CD8-positive, alpha-beta memory T cell (primary cell): ENCODE data around the gene TRAF6. TPM values are rescaled to one million over a fixed set of nuclear protein-coding genes. Genes with fewer than 3 reads are reported as not detected.
"Not testable (repeated sequence)": the region's sequence is repeated elsewhere in the genome, so short reads cannot be mapped to it uniquely, and the experiment has no call there.

ENCODE experiments used
- CTCF ChIA-PET: fragments of 350-600 bp; sonication (Branson Sonifier 250); formaldehyde crosslinking; loops from one replicate; lab custom pipeline; 2021; ENCODE audit warnings: antibody characterized with exemption; lab: Charles Lee
- POLR2A ChIA-PET: fragments of 350-600 bp; sonication (Branson Sonifier 250); formaldehyde crosslinking; loops from one replicate; lab custom pipeline; 2021; ENCODE audit warnings: antibody characterized with exemption; lab: Charles Lee
- DNase-seq, 5 donors: peaks; one replicate each; pipeline versions ENCODE4 v3.0.0 to v3.0.0-alpha.2; 2020 to 2022; ENCODE audit warnings: mixed read lengths in 1 of 5
- H3K27ac ChIP-seq: one replicate; pipeline ENCODE4 v1.7.0; 2013; ENCODE audit warnings: low read depth, mild to moderate bottlenecking, low read length, moderate library complexity
- H3K27me3 ChIP-seq: 2 replicates; pipeline ENCODE4 v1.7.0; 2013; ENCODE audit warnings: low read length, mild to moderate bottlenecking; ENCODE audit not compliant: insufficient read depth, poor library complexity, severe bottlenecking
- H3K36me3 ChIP-seq: 2 replicates; pipeline ENCODE4 v1.7.0; 2013; ENCODE audit warnings: mild to moderate bottlenecking, low read length, moderate library complexity; ENCODE audit not compliant: insufficient read depth
- H3K4me1 ChIP-seq: 2 replicates; pipeline ENCODE4 v1.7.0; 2013; ENCODE audit warnings: mild to moderate bottlenecking, low read length, moderate library complexity; ENCODE audit not compliant: insufficient read depth
- H3K4me3 ChIP-seq: 2 replicates; pipeline ENCODE4 v1.7.0; 2013; ENCODE audit warnings: mild to moderate bottlenecking, low read length
- H3K9me3 ChIP-seq: 2 replicates; pipeline ENCODE4 v1.7.0; 2013; ENCODE audit warnings: mild to moderate bottlenecking, low read length
- H3K27ac Mint-ChIP-seq, 8 donors: one replicate each; pipeline ENCODE4 v1.8.0; 2020 to 2021; ENCODE audit warnings: mixed read lengths in 8 of 8, mild to moderate bottlenecking in 6 of 8, inconsistent platforms in 3 of 8, moderate library complexity in 3 of 8
- H3K27me3 Mint-ChIP-seq, 2 donors: one replicate each; pipeline ENCODE4 v1.8.0; 2020 to 2021; ENCODE audit warnings: mixed read lengths in 2 of 2, mild to moderate bottlenecking in 1 of 2, moderate library complexity in 1 of 2
- H3K36me3 Mint-ChIP-seq, 3 donors: one replicate each; pipeline ENCODE4 v1.8.0; 2020 to 2021; ENCODE audit warnings: mixed read lengths in 3 of 3, inconsistent platforms in 1 of 3, mild to moderate bottlenecking in 1 of 3
- H3K4me1 Mint-ChIP-seq, 3 donors: one replicate each; pipeline ENCODE4 v1.8.0; 2020 to 2021; ENCODE audit warnings: mixed read lengths in 3 of 3, inconsistent platforms in 1 of 3, mild to moderate bottlenecking in 1 of 3
- H3K4me3 Mint-ChIP-seq, 7 donors: one replicate each; pipeline ENCODE4 v1.8.0; 2020 to 2021; ENCODE audit warnings: mixed read lengths in 7 of 7, mild to moderate bottlenecking in 6 of 7, moderate library complexity in 4 of 7, inconsistent platforms in 2 of 7
- H3K9me3 Mint-ChIP-seq, 5 donors: one replicate each; pipeline ENCODE4 v1.8.0; 2020 to 2022; ENCODE audit warnings: mixed read lengths in 5 of 5, mild to moderate bottlenecking in 3 of 5, moderate library complexity in 2 of 5, inconsistent platforms in 1 of 5
- polyA plus RNA-seq: library from polyadenylated mRNA; unstranded; fragments of 300-500 nt; fragmentation: Illumina TruSeq; gene quantifications from one replicate; pipeline ENCODE4 v1.2.3, GENCODE V29; 2021
- total RNA-seq, 2 experiments: library from RNA; stranded (reverse); gene quantifications; one replicate each; pipeline ENCODE4 v1.2.3, GENCODE V29; 2021

The TRAF6 gene
- total and polyA plus RNA-seq, 3 experiments from 2014 or later, result 12.7 to 16.6 (median 14.4) TPM

DNA sequence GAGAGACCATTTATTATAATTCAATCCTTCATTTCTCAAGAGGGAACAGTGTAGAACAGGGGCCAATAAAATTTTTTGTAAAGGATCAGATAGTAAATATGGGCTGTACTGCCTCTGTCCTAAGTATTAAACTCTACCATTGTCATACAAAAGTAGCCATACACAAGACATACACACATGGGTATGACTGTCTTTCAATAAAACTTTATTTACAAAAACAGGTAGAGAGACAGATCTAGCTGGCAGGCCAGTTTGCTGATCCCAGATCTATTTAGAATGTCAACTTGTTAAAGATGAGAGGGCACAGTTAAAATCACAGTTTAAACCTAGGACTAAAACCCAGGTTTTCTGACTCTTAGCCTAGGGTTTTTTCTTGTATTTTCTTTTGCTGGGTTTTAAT lies 16.7 kb downstream of the TRAF6 start:
- Mint-ChIP-seq H3K36me3 (peaks cover 4 to 78% (median 25%) of the 10 kb centered on the region in 3 donors), H3K9me3 (no peaks in the 10 kb centered on the region), H3K4me1 (peaks cover 16 to 28% (median 21%) of the 10 kb centered on the region in 3 donors), H3K27ac (peak overlapping the region in 4 of 8 donors; percentile 2 to 82 (median 51)), H3K4me3 (no peak overlapping the region), H3K27me3 (no peaks in the 10 kb centered on the region)
- Histone ChIP-seq H3K27ac (no peak overlapping the region), H3K27me3 (no peaks in the 10 kb centered on the region), H3K9me3 (no peaks in the 10 kb centered on the region), H3K4me1 (peaks cover 4% of the 10 kb centered on the region), H3K36me3 (peaks cover 31% of the 10 kb centered on the region), H3K4me3 (no peak overlapping the region)
- POLR2A ChIA-PET, result interaction anchor here (0.6 to 1.4 kb wide), 2 partner anchors 10 to 141 kb away, joined by 3 to 4 read pairs; no protein-coding TSS in a partner anchor
- CTCF ChIA-PET, result interaction anchor here (0.7 to 2.9 kb wide), 27 partner anchors 9 to 878 kb away, joined by 3 to 33 read pairs (median 4); partner anchors contain the start of gene TRAF6
- DNase-seq, result no peak

DNA sequence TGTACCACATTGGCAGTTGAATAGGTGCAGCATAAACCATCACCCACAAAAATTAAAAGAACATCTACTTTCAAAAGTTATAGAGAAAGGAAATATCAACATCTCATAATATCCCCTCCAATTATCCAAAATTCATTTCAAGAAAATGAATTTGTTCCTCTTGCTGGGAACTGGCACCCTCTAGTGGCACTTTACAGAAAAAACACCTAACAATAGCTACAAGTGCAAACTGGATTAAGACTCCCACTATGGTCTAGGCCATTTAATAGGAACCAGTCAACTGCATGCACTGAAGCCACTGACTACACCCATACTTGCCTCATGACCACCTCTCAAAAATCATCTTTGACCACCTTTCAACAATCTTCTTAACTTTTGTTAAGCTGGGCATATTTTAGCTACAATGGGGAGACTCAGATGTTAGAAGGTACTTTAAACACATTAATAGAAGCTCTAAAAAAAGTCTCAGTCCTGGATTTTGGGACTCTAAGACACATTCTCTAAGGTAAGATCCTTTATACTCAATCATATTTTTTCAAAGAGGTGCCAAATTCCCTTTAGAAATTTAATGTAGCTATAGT lies 17.3 kb downstream of the TRAF6 start:
- Mint-ChIP-seq H3K9me3 (no peaks in the 10 kb centered on the region), H3K4me1 (peaks cover 19 to 34% (median 26%) of the 10 kb centered on the region in 3 donors), H3K4me3 (no peak overlapping the region), H3K36me3 (peaks cover 4 to 74% (median 25%) of the 10 kb centered on the region in 3 donors), H3K27me3 (no peaks in the 10 kb centered on the region), H3K27ac (peak overlapping the region in 5 of 8 donors; percentile 2 to 82 (median 12))
- H3K9me3 ChIP-seq, result no peaks in the 10 kb centered on the region
- DNase-seq, result peak in 4 of 5 donors; percentile 15 to 51 (median 36)
- peaks cover 8% of the 10 kb centered on the region for H3K4me1 ChIP-seq
- no peaks in the 10 kb centered on the region for H3K27me3 ChIP-seq
- H3K36me3 ChIP-seq, result peaks cover 26% of the 10 kb centered on the region
- no peak overlapping the region for H3K27ac ChIP-seq
- CTCF ChIA-PET, result interaction anchor here (0.6 to 2.9 kb wide), 28 partner anchors 9 to 877 kb away, joined by 3 to 33 read pairs (median 4); partner anchors contain the start of gene TRAF6
- POLR2A ChIA-PET, result interaction anchor here (0.6 to 1.4 kb wide), 3 partner anchors 10 to 140 kb away, joined by 3 to 4 read pairs (median 3); no protein-coding TSS in a partner anchor
- H3K4me3 ChIP-seq, result no peak overlapping the region

DNA sequence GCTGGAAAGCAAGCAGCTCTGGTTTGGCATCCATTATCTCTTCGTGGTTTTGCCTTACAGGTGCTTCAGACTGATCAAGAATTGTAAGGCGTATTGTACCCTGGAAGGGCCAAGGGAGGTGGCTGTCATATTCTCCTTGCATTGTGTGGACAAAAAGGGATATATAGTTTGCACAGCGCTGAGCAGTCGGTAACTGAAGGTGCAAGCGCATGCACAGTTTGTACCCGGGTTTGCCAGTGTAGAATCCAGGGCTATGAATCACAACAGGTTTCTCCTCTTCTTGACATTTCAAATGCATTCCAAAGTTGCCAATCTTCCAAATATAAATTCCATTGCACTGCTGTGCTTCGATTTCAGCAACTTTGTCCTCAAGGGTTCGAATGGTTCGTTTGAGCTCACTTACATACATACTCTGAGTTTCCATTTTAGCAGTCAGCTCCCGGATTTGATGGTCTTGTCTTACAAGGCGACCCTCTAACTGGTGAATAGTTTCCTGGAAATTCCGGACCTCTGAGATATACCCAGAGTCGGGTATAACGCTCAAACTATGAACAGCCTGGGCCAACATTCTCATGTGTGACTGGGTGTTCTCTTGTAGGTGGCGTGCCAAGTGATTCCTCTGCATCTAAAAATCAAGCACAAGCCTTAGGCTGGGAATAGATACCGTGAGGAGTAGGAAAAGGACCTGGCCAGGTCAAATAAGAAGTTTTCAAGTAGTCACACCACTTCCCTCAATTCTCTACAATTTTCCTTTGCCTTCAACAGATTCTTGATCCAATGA lies 19.9 kb downstream of the TRAF6 start:
- Histone ChIP-seq H3K4me1 (peaks cover 14% of the 10 kb centered on the region), H3K27me3 (no peaks in the 10 kb centered on the region), H3K27ac (no peak overlapping the region), H3K9me3 (no peaks in the 10 kb centered on the region), H3K4me3 (no peak overlapping the region), H3K36me3 (peaks cover 17% of the 10 kb centered on the region)
- Mint-ChIP-seq H3K27me3 (no peaks in the 10 kb centered on the region), H3K4me3 (no peak overlapping the region), H3K27ac (peak overlapping the region in 1 of 8 donors; percentile 65), H3K9me3 (no peaks in the 10 kb centered on the region), H3K36me3 (peaks cover 4 to 80% (median 21%) of the 10 kb centered on the region in 3 donors), H3K4me1 (peaks cover 28 to 43% (median 36%) of the 10 kb centered on the region in 3 donors)
- ChIA-PET CTCF (interaction anchor here (3.3 kb wide), 1 partner anchor 137 kb away, joined by 9 read pairs; no protein-coding TSS in a partner anchor), POLR2A (no interaction called here)
- no peak for DNase-seq

DNA sequence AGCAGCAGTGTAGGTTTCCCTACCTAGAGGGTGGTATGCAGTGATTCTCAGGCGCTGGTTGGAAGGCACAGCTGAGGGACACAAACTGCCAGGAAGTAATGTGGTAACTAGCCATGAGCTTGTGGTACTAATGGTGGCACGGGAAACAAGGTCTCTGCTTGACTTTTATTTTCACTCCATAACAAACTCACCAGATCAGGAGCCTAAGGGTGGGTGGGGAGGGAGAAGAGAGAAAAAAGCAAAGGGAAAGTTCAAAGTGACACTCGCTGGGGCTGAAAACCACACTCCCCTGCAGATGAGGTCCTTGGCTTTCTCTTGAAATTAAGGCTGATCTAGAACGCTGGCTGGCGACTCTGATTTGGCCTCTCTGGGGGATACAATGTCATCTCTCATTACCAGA lies 22.0 kb downstream of the TRAF6 start:
- Mint-ChIP-seq H3K36me3 (peaks cover 7 to 81% (median 24%) of the 10 kb centered on the region in 3 donors), H3K27me3 (no peaks in the 10 kb centered on the region), H3K4me1 (peaks cover 28 to 53% (median 47%) of the 10 kb centered on the region in 3 donors), H3K27ac (peak overlapping the region in 7 of 8 donors; percentile 44 to 85 (median 60)), H3K9me3 (peaks cover 0 to 2% (median 0%) of the 10 kb centered on the region in 5 donors), H3K4me3 (peak overlapping the region in 1 of 7 donors; percentile 49)
- ChIA-PET POLR2A (interaction anchor here (0.6 to 1.2 kb wide), 2 partner anchors 9 to 154 kb away, joined by 3 read pairs; no protein-coding TSS in a partner anchor), CTCF (interaction anchor here (0.8 to 3.3 kb wide), 6 partner anchors 10 to 666 kb away, joined by 3 to 9 read pairs (median 4); no protein-coding TSS in a partner anchor)
- peaks cover 14% of the 10 kb centered on the region for H3K4me1 ChIP-seq
- H3K27me3 ChIP-seq, result no peaks in the 10 kb centered on the region
- H3K4me3 ChIP-seq, result no peak overlapping the region
- no peak for DNase-seq
- H3K27ac ChIP-seq, result no peak overlapping the region
- no peaks in the 10 kb centered on the region for H3K9me3 ChIP-seq
- peaks cover 17% of the 10 kb centered on the region for H3K36me3 ChIP-seq

DNA sequence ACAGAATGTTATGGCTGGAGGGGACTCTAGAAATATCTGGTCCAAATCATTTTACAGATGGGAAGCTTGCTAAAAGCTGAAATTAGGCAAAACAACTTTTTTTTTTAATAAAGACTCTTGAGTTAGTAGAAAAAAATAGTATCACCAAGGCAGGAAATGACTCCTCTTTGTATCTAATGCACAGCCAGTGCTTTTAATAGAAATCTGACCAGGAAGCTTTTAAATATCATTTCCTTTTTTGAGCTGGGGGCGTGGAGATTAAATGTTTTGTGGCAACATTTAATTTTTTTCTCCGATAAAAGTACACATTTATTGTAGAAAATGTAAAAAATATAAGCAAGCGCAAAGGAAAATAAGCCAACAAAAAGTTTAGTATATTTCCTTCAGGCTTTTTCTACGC lies 22.5 kb downstream of the TRAF6 start:
- POLR2A ChIA-PET, result interaction anchor here (1.2 kb wide), 1 partner anchor 154 kb away, joined by 3 read pairs; no protein-coding TSS in a partner anchor
- H3K27ac Mint-ChIP-seq, result peak overlapping the region in 6 of 8 donors; percentile 31 to 84 (median 46)
- H3K36me3 ChIP-seq, result peaks cover 17% of the 10 kb centered on the region

DNA sequence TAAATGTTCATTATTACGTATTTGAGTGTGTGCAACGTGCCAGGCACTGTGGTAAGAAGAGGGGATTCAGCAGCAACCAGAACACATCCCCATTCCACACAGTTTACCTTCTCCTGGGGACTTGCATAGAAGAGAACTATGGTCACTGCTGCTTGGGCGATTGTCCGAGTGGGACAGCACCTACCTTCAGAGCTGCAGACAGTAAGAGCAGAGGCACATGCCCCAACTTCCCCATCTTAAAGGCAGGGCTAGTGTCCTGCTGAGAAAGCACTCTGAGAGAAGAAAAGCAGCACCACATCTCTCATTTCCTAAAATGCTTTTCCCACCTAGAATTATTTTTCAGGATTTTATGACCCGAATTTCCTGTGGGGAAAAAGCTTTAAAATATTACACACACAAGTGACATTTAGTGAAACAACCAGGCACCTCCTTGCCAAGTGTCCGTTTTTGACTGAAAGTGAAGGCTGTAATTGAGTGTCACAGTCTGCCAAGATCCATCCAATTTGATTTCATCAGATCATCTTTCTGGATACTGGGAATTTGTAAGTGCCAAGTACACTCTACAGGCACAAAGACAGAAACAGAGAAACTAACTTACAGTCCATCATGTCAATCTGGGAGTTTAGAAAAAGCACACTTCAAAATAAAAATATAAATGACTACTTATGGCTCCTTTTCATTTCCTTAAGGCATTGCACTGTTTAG lies 24.6 kb downstream of the TRAF6 start:
- Mint-ChIP-seq H3K27ac (peak overlapping the region in 2 of 8 donors; percentile 29 to 41), H3K27me3 (no peaks in the 10 kb centered on the region), H3K4me1 (peaks cover 22 to 45% (median 41%) of the 10 kb centered on the region in 3 donors), H3K36me3 (peaks cover 8 to 61% (median 8%) of the 10 kb centered on the region in 3 donors), H3K9me3 (peaks cover 0 to 3% (median 0%) of the 10 kb centered on the region in 5 donors), H3K4me3 (no peak overlapping the region)
- ChIA-PET POLR2A (no interaction called here), CTCF (no interaction called here)
- H3K27ac ChIP-seq, result no peak overlapping the region
- no peak overlapping the region for H3K4me3 ChIP-seq
- H3K9me3 ChIP-seq, result no peaks in the 10 kb centered on the region
- H3K27me3 ChIP-seq, result no peaks in the 10 kb centered on the region
- peaks cover 9% of the 10 kb centered on the region for H3K36me3 ChIP-seq
- peaks cover 14% of the 10 kb centered on the region for H3K4me1 ChIP-seq
- DNase-seq, result no peak

More for the DNA sequence above, 22.5 kb downstream of the TRAF6 start:
- peaks cover 0 to 3% (median 0%) of the 10 kb centered on the region in 5 donors for H3K9me3 Mint-ChIP-seq
- Histone ChIP-seq H3K27ac (no peak overlapping the region), H3K27me3 (no peaks in the 10 kb centered on the region), H3K9me3 (no peaks in the 10 kb centered on the region), H3K4me3 (no peak overlapping the region), H3K4me1 (peaks cover 14% of the 10 kb centered on the region)
- peak overlapping the region in 3 of 7 donors; percentile 8 to 43 (median 35) for H3K4me3 Mint-ChIP-seq
- H3K36me3 Mint-ChIP-seq, result peaks cover 8 to 77% (median 21%) of the 10 kb centered on the region in 3 donors
- H3K4me1 Mint-ChIP-seq, result peaks cover 27 to 50% (median 46%) of the 10 kb centered on the region in 3 donors
- H3K27me3 Mint-ChIP-seq, result no peaks in the 10 kb centered on the region
- no peak for DNase-seq
- CTCF ChIA-PET, result interaction anchor here (0.8 to 3.3 kb wide), 6 partner anchors 9 to 666 kb away, joined by 3 to 9 read pairs (median 4); no protein-coding TSS in a partner anchor

DNA sequence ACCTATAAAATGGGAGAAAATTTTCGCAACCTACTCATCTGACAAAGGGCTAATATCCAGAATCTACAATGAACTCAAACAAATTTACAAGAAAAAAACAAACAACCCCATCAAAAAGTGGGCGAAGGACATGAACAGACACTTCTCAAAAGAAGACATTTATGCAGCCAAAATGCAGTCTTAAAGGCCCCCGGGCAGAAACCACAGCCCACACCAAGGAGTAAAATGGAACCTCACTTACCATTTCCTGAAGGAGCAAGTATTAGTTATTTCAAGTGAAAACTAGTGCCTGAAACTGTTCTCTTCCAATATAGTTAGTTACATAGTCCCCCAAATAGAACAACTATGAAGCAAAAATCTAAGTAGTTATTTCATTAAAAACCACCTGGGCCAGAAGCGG lies 27.0 kb downstream of the TRAF6 start:
- DNase-seq, H3K9me3 Mint-ChIP-seq, H3K27me3 ChIP-seq, H3K4me3 ChIP-seq, H3K9me3 ChIP-seq, H3K27ac ChIP-seq, POLR2A ChIA-PET, CTCF ChIA-PET, H3K4me3 Mint-ChIP-seq, H3K27me3 Mint-ChIP-seq, H3K4me1 ChIP-seq, H3K36me3 ChIP-seq: not testable (repeated sequence)
- peak overlapping the region in 2 of 8 donors; percentile 29 to 57 for H3K27ac Mint-ChIP-seq
- H3K4me1 Mint-ChIP-seq, result peaks cover 14 to 30% (median 26%) of the 10 kb centered on the region in 3 donors
- H3K36me3 Mint-ChIP-seq, result peaks cover 4 to 44% (median 5%) of the 10 kb centered on the region in 3 donors
